Gastrocnemius medialis (tissue), 4 donors: ENCODE results near the gene TINCR. TPM values are rescaled to one million over a fixed set of nuclear protein-coding genes. Genes with fewer than 3 reads are reported as not detected.

Experiments used
- ATAC-seq, 2 donors: fragments of 150-250 bp; one replicate each; pipeline ENCODE4 v1.9.1; 2016
- DNase-seq, 2 donors: peaks; one replicate each; pipeline ENCODE4 v3.0.0-alpha.2; 2019
- H3K27ac ChIP-seq, 4 donors: fragments of 200-600 bp; sonication (generic); 1 replicate in 1 of 4; 2 replicates in 3 of 4; pipeline ENCODE4 v1.5.1; 2016 to 2018; ENCODE audit warnings: mild to moderate bottlenecking in 2 of 4, moderate library complexity in 1 of 4
- H3K27me3 ChIP-seq, 3 donors: fragments of 200-600 bp; sonication (generic) in 2 of 3; 1 replicate in 1 of 3; 2 replicates in 2 of 3; pipeline versions ENCODE4 v1.5.1 to v1.6.0; 2016 to 2019; ENCODE audit warnings: mild to moderate bottlenecking in 1 of 3, moderate library complexity in 1 of 3
- H3K36me3 ChIP-seq, 2 donors: fragments of 200-600 bp; sonication (generic) in 1 of 2; one replicate each; pipeline ENCODE4 v1.5.1; 2017 to 2018
- H3K4me1 ChIP-seq, 2 donors: fragments of 200-600 bp; sonication (generic) in 1 of 2; one replicate each; pipeline ENCODE4 v1.5.1; 2016 to 2017; ENCODE audit warnings: mild to moderate bottlenecking in 2 of 2
- H3K4me3 ChIP-seq, 4 donors: fragments of 200-600 bp; sonication (generic) in 3 of 4; 1 replicate in 1 of 4; 2 replicates in 3 of 4; pipeline ENCODE4 v1.5.1; 2016 to 2019; ENCODE audit warnings: mild to moderate bottlenecking in 2 of 4
- H3K9me3 ChIP-seq, 3 donors: fragments of 200-600 bp; sonication (generic) in 2 of 3; 1 replicate in 1 of 3; 2 replicates in 2 of 3; pipeline ENCODE4 v1.5.1; 2016 to 2019
- POLR2A ChIP-seq, 2 donors: fragments of 450-650 bp; IDR thresholded peaks; one replicate each; pipeline ENCODE4 v1.6.1; 2017; ENCODE audit warnings: antibody characterized with exemption in 2 of 2, mild to moderate bottlenecking in 2 of 2, moderate library complexity in 2 of 2
- in situ Hi-C, 4 donors: fragments of 200-750 bp; cut with MboI; loops; one replicate each; pipeline versions ENCODE4 v1.15.0 to v1.8.0; 2017; ENCODE audit warnings: low sequenced_read_pairs in 4 of 4
- intact Hi-C: fragments of 100-400 bp; cut with DNase I; formaldehyde crosslinking; loops from one replicate; pipeline ENCODE4 v1.15.1; 2023; ENCODE audit warnings: low total_unique reads
- total RNA-seq, 4 donors: library from RNA; depleted of rRNA; stranded (reverse); fragments of >200 nt; gene quantifications; one replicate each; pipeline versions ENCODE4 v1.1.0 to v1.2.3, GENCODE V29; 2016
- TF ChIP-seq, protein P1 (sequence below), 5 experiments: fragments of 450-650 bp in 3 of 5; fragments of 200-600 bp in 2 of 5; sonication (generic) in 2 of 5; IDR thresholded peaks in 4 of 5; conservative IDR thresholded peaks in 1 of 5; 1 replicate in 4 of 5; 2 replicates in 1 of 5; pipeline ENCODE4 v1.5.1; 2016 to 2019; ENCODE audit warnings: antibody characterized with exemption in 5 of 5, mild to moderate bottlenecking in 3 of 5, moderate library complexity in 3 of 5

TINCR gene
- total RNA-seq, 4 donors from 2014 or later: 0.10 TPM; not detected in 3

DNA sequence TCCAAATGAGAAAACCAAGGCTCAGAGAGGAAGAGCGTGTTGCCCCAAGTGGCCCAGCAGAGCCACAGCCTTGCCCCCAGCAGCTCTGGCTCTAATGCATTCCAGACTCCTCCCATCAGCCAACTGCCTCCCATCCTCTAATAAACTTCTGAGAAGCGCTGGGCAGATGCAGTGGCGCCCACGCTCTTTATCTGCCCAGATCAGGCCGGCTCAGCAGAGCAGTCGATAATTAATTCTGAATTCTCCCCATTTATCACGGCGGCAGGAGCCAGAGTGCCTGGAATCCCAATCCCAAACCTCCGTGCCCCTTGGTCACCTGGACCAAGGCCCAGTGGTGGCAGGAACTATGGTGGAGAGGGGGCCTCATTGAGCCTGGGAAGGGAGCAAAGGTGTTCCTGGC, 13.9 kb downstream of the TINCR start:
- H3K27ac ChIP-seq: no peak overlapping the region
- peaks cover 0 to 15% (median 9%) of the 10 kb centered on the region in 3 donors for H3K27me3 ChIP-seq
- DNase-seq: no peak
- H3K4me3 ChIP-seq: no peak overlapping the region
- intact Hi-C loops: no loop called here
- H3K36me3 ChIP-seq: no peaks in the 10 kb centered on the region
- TF ChIP-seq POLR2A (IDR thresholded peaks at IDR 0.05): no peak
- TF ChIP-seq, protein P1, sequence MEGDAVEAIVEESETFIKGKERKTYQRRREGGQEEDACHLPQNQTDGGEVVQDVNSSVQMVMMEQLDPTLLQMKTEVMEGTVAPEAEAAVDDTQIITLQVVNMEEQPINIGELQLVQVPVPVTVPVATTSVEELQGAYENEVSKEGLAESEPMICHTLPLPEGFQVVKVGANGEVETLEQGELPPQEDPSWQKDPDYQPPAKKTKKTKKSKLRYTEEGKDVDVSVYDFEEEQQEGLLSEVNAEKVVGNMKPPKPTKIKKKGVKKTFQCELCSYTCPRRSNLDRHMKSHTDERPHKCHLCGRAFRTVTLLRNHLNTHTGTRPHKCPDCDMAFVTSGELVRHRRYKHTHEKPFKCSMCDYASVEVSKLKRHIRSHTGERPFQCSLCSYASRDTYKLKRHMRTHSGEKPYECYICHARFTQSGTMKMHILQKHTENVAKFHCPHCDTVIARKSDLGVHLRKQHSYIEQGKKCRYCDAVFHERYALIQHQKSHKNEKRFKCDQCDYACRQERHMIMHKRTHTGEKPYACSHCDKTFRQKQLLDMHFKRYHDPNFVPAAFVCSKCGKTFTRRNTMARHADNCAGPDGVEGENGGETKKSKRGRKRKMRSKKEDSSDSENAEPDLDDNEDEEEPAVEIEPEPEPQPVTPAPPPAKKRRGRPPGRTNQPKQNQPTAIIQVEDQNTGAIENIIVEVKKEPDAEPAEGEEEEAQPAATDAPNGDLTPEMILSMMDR (IDR thresholded peaks at IDR 0.05 in 4 of 5, conservative IDR thresholded peaks at IDR 0.05 in 1 of 5): no peak
- no peaks in the 10 kb centered on the region for H3K9me3 ChIP-seq
- no peak for ATAC-seq
- no peaks in the 10 kb centered on the region for H3K4me1 ChIP-seq
- in situ Hi-C loops: no loop called here

DNA sequence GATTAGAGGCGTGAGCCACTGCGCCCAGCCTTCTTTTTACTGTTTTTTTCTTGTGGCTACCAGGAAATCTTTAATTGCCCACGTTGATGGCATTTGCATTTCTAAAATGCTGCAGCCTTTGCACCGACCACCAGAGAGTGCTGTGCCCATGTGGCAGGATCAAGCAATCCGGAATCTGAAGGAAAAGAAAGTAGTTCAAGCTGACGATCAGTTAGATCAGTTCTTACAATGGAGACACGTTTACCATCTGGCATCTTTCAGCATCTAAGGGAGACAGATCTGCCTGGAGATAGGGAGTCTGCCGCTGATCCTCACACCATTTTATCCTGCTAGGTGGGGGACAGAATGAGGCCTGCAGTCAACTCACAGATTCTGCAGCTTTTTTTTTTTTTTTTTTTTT, 19.9 kb downstream of the TINCR start:
- no peak for DNase-seq
- intact Hi-C loops: no loop called here

DNA sequence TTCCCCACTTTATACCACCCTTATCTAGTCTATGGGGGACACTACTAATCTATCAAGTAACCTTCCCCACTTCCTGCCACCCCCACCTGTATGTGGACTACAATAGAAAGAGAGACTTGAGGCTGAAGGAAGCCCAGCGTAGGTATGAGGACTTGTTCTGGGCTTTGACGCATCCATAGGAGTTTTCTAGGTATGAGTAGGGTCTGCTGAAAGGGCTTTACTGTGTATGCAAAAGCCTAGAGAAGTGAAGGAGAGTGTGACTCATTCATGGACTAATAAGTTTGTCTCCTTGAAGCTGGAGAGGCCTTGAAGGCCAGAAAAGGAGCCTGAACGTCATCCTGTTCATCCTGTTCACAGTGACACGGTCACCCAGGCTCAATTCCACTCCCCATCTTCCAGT, 21.8 kb downstream of the TINCR start:
- no peaks in the 10 kb centered on the region for H3K9me3 ChIP-seq
- no peak for ATAC-seq
- H3K27me3 ChIP-seq: no peaks in the 10 kb centered on the region
- in situ Hi-C loops: no loop called here
- H3K36me3 ChIP-seq: no peaks in the 10 kb centered on the region
- no peak overlapping the region for H3K4me3 ChIP-seq
- no peak overlapping the region for H3K27ac ChIP-seq
- DNase-seq: no peak
- TF ChIP-seq, protein P1 (IDR thresholded peaks at IDR 0.05 in 4 of 5, conservative IDR thresholded peaks at IDR 0.05 in 1 of 5): no peak
- TF ChIP-seq POLR2A (IDR thresholded peaks at IDR 0.05): no peak
- intact Hi-C loops: no loop called here
- H3K4me1 ChIP-seq: no peaks in the 10 kb centered on the region

More for the DNA sequence above, 19.9 kb downstream of the TINCR start:
- no peak for ATAC-seq
- H3K36me3 ChIP-seq: no peaks in the 10 kb centered on the region
- no peak overlapping the region for H3K27ac ChIP-seq
- no peaks in the 10 kb centered on the region for H3K27me3 ChIP-seq
- TF ChIP-seq, protein P1 (IDR thresholded peaks at IDR 0.05 in 4 of 5, conservative IDR thresholded peaks at IDR 0.05 in 1 of 5): no peak
- no peak for TF ChIP-seq POLR2A (IDR thresholded peaks at IDR 0.05)
- in situ Hi-C loops: no loop called here
- no peaks in the 10 kb centered on the region for H3K9me3 ChIP-seq
- no peaks in the 10 kb centered on the region for H3K4me1 ChIP-seq
- H3K4me3 ChIP-seq: no peak overlapping the region

DNA sequence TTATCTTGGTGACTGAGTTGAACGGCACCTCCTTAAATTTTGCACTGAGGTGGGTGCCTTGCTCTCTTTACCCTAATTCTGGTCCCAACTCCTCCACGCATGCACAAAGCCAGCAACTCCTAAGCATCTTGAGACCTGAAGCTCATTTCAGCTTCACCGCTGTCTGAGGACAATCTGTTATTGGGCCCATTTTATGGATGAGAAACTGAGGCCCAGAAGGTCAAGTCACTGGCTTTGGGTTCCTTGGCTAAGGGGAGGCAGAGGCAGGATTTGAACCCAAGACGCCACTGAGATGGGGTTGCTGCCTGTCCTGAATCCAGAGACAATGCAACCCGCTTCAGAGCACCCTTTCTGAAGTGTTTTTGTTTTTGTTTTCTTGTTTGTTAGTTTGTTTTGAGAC, 22.7 kb downstream of the TINCR start:
- intact Hi-C loops (no loop called here), in situ Hi-C loops (no loop called here)
- DNase-seq: no peak
- Histone ChIP-seq H3K4me1 (no peaks in the 10 kb centered on the region), H3K27me3 (no peaks in the 10 kb centered on the region), H3K9me3 (no peaks in the 10 kb centered on the region), H3K4me3 (no peak overlapping the region), H3K36me3 (no peaks in the 10 kb centered on the region), H3K27ac (no peak overlapping the region)
- ATAC-seq: no peak
- TF ChIP-seq, protein P1 (IDR thresholded peaks at IDR 0.05 in 4 of 5, conservative IDR thresholded peaks at IDR 0.05 in 1 of 5): no peak
- no peak for TF ChIP-seq POLR2A (IDR thresholded peaks at IDR 0.05)

DNA sequence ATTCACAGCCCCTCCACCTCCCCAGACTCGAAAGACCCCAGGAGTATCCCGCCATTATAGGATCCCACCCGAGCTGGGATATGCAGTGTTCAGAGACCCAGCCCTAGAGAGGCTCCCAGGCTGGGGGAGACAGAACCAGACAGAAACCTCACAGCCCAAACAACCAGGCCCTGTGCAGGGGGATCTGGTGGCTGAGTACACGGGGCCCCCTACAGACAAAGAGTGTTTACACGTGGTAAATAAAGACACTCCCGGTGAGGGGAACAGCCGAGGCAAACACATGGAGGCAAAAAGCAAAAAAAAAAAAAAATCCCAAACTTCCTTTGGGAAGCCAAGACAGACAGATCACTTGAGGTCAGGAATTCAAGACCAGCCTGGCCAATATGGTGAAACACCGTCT, 25.1 kb downstream of the TINCR start:
- ATAC-seq (no peak), DNase-seq (no peak)
- Histone ChIP-seq H3K27ac (no peak overlapping the region), H3K4me3 (no peak overlapping the region), H3K27me3 (peaks cover 0 to 6% (median 6%) of the 10 kb centered on the region in 3 donors), H3K4me1 (no peaks in the 10 kb centered on the region), H3K36me3 (no peaks in the 10 kb centered on the region), H3K9me3 (no peaks in the 10 kb centered on the region)
- no peak for TF ChIP-seq POLR2A (IDR thresholded peaks at IDR 0.05)
- in situ Hi-C loops (no loop called here), intact Hi-C loops (no loop called here)
